RCC 7860 (cell line): ENCODE measurements around the gene C3orf80.
"Not testable (repeated sequence)": the region's sequence is repeated elsewhere in the genome, so short reads cannot be mapped to it uniquely, and the experiment has no call there.

Experiments used
- DNase-seq: peaks from one replicate; pipeline ENCODE4 v3.0.0-alpha.2; 2015; ENCODE audit warnings: low spot score
- FAIRE-seq: peaks from 2 replicates; lab custom pipeline; 2012; peaks lifted over from hg19 to GRCh38; lab: Jason Lieb, UNC

The C3orf80 gene

GRCh38 chr3:160210799-160211221 lies 14.4 kb upstream of the C3orf80 start:
- FAIRE-seq (no peak), DNase-seq (peak; percentile 35)

DNA sequence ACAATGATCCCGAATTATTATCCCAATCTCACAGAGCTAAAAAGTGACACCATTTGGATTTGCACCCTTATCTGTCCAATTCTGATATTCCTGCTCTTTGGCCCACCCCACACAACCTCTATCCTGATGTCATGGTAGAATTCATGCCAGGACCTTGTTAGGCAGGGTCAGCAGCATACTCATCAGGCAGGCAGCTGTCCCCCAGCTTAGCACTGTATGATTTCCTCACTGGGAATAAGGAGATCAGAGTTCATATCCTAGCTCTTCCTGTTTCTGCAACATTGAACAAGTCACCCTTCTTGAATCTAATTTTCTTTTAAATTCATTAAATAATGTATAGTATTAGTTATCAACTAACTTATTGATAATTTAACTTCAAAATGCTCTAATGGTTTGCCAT lies 12.0 kb upstream of the C3orf80 start:
- FAIRE-seq (no peak), DNase-seq (no peak)

DNA sequence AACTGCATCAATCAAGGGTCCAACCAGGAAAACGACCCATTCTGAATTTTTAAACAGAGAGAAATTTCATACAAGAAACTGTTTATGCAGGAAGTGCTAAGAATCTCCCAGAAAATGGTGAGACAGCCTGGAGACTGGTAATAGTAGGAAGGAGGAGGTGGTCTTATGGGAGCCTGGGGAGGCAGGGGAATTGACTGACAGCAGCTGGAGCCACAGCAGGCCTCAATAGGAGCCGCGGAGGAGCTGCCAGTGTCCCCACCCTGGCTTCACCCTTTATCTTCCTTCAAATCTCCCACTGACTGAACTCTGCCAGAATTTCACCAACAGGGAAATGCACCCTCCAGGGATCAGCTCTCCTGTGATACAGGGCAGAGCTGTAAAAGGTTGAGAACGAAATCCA lies 7.5 kb upstream of the C3orf80 start:
- FAIRE-seq = no peak
- no peak for DNase-seq

DNA sequence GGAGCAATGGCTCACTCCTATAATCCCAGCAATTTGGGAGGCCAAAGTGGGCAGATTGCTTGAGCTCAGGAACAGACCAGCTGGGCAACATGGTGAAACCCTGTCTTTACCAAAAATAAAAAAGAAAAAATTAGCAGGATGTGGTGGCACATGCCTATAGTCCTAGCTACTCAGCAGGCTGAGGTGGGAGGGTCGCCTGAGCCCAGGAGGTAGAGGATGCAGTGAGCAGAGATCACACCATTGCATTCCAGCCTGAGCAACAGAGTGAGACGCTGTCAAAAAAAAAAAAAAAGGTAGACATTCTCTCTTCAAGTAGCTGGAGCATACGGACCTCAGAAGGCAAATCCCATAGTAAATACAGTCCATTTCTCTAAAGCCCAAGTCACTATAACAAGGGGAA lies 7.1 kb upstream of the C3orf80 start:
- DNase-seq = no peak
- no peak for FAIRE-seq

DNA sequence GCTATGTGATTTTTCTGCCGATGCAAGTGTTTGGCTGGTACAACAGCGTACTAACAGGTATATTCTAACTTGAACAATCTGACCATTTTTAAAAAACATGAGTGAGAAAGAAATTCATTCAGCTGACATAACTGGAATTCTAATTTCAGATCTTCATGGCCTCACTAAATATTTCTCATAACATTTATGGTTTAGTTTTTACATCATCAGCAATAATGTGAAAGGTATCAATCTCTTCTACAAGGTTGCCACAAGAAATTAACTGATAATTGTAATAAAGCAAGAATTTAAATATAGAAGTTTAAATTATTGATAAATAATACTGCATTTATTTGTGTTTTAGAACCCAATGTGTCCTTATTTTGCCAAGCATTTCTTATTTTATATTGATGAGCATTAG lies 5.2 kb upstream of the C3orf80 start:
- DNase-seq (no peak), FAIRE-seq (no peak)

- FAIRE-seq = no peak
Measured at GRCh38 chr3:160221019-160221418, 4.2 kb upstream of the C3orf80 start.

DNA sequence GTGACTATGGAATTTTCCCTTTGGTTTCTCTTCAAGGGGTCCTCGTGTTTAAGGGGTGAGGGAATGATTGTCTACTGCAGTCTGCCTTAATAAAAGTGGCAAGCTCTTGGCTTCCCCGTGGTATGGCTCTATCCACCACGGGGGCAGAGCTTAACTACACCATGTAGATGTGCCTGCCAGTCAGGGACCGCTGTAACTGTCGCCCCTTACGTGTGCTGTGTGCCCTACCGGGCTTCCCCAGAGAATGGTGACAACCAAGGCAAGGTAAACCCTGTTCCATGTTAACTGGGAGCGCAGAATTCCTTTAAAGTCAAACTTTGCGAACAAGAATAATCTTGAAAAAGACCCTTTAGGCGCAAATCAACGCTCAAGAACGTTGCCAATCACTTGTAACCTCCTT lies 966 bp upstream of the C3orf80 start:
- FAIRE-seq = no peak
- DNase-seq = no peak

More at GRCh38 chr3:160221019-160221418, 4.2 kb upstream of the C3orf80 start:
- DNase-seq = no peak

- DNase-seq (no peak), FAIRE-seq (no peak)
Measured at GRCh38 chr3:160224811-160225175, 429 bp upstream of the C3orf80 start.

GRCh38 chr3:160226026-160226907 lies 1.0 kb downstream of the C3orf80 start:
- FAIRE-seq (no peak), DNase-seq (no peak)

DNA sequence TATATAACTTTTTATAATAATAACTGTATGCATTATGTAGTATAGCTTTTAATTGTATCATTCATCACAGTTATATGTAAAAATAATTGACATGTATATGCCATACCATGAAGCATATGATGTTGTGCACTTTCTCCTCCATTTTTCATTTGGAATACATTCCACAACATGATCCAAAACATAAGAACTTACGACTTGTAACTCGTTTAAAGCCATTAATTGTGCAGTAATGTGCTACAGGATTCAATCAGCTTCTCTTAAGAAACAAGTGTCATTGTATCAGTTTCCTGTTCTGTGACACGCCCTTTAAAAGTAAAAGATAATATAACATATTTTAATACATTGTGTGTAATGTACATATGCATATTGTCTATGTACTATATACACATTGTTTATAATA lies 2.2 kb downstream of the C3orf80 start:
- DNase-seq = no peak
- FAIRE-seq = no peak

DNA sequence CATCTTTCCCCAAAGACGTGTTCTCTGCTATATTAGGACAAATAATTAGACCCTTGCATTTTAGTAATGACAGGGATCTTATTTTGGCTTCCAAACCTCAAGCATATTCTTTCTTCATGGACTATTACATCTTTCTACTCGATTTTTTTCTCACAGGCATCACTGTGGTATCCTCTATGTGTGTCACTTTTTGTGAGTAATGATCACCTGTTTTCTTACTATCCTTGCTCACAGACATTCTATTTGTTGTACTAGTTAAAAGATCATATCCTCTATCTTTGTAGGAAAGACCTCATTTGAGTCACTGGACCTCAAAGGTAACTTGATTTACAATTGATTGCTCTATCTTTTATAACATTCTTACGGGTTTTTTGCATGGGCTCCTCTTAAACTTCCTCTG lies 6.8 kb downstream of the C3orf80 start:
- no peak for FAIRE-seq
- DNase-seq = no peak

DNA sequence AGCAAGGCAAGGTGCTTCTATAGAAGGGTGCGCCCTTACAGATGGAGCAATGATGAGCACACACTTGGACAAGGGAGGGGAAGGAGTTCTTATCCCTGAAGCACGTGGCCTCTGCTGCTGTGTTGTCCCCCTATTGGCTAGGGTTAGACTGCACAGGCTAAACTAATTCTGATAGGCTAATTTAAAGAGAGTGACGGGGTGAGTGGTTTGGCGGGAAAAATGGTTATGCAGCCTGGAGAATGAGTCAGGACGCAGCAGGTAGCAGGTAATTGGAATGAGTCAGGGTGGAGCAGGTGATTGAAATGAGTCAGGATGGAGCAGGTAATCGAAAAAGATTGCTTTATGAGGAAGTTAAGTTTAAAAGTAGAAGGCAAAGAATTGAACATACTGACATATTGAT lies 15.5 kb downstream of the C3orf80 start:
- not testable (repeated sequence) for FAIRE-seq, DNase-seq

DNA sequence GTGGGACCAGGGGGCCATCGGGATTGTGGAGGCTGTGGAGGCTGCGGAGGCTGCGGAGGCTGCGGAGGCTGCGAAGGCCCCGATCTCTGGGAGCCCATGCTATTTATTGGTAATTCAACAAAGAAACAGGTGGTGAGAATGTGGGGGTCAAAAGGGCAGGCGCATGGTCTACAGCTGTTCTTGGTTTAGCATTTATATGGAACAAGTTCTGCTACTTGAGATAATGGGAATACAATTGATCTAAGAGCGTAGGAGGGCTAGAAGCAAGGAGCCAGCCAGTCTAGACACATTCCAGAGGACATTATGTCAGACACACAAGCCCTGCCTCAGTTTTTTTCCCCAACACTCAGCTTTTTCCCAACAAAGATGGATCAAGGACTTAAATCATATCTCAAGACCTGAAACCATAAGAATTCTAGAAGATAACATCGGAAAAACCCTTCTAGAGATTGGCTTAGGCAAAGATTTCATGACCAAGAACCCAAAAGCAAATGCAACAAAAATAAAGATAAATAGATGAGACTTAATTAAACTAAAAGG lies 20.1 kb downstream of the C3orf80 start:
- FAIRE-seq (no peak), DNase-seq (no peak)

- FAIRE-seq (no peak), DNase-seq (no peak)
Measured at GRCh38 chr3:160247766-160248165, 22.5 kb downstream of the C3orf80 start.

GRCh38 chr3:160253298-160253697 lies 28.1 kb downstream of the C3orf80 start:
- DNase-seq (no peak), FAIRE-seq (no peak)

GRCh38 chr3:160257606-160258005 lies 32.4 kb downstream of the C3orf80 start:
- DNase-seq (no peak), FAIRE-seq (no peak)

DNA sequence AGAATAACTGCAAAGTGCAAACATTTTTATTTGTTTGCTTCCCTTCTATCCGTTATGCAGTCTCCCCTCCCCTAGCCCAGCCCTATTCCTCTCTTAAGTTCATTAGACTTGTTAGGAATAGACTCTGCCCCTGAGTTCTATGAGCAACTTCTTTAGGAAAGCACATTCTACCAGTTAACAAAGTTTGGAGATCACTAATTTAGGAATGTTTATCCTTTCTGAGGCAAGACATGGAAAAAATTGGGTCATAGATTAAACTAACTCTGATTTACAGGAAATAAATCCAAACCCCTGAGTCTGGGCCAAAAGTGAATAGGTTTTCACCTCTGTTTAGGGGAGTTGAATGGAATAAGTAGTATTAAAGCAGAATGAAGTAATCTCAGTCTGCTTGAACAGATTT lies 34.4 kb downstream of the C3orf80 start:
- DNase-seq (no peak), FAIRE-seq (no peak)

DNA sequence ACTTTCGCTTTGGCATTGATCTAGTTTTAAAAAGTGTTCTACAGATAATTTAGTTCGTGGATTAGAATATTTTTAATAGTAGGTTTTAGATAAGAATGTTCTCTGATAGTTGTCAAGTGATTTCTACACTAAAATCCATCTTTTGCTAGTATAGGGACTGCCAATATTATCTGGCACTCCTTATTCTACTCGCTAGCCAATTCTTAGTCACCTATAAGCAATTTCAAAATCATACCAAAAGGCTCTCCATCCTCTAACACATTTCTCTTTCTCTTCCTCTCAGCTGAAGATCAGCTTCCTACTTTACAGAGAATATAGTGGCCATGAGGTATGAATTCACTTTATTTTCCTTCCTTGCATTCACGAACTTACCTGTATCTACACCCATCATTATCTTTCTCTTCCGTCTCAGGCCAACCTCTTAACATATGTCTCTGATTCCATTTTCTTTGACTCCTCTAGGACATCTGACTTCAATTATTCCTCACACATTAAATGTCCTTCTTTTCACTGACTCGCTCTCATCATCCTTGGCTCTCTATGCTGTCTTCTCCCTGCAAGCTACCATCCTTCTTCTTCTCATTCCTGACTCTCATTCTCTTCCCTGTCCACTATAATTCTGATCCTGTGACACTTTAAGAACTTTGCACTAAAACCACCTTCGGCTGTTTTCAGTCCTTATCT lies 35.5 kb downstream of the C3orf80 start:
- FAIRE-seq (no peak), DNase-seq (no peak)

- no peak for FAIRE-seq
- DNase-seq = no peak
Measured at GRCh38 chr3:160265088-160265487, 39.9 kb downstream of the C3orf80 start.
